ENCODE data around the gene UNC13A.

UNC13A gene

GRCh38 chr19:17687857-17688784 lies at the start of gene UNC13A:
TSS of gene UNC13A (minus strand) at chr19:17688354. CDS start at chr19:17688199, 155 bp downstream.
- Histone ChIP-seq H3K9ac (ENCODE audit: low read length) (no peak within 1 kb of the TSS), H3K9me3 (ENCODE audit: control insufficient read depth, low read length) (no peaks in the 10 kb centered on the region), H3K27me3 (ENCODE audit: control insufficient read depth, insufficient read depth, low read length) (peaks cover 34% of the 10 kb centered on the region), H3K4me1 (ENCODE audit: control insufficient read depth, insufficient read depth, low read length) (peaks cover 4% of the 10 kb centered on the region), H3K4me3 (ENCODE audit: low read length) (no peak within 1 kb of the TSS), H3K36me3 (ENCODE audit: control insufficient read depth, insufficient read depth, low read length) (no peaks in the 10 kb centered on the region)

- Histone ChIP-seq H3K4me1 (ENCODE audit: control insufficient read depth, insufficient read depth, low read length) (no peaks in the 10 kb centered on the region), H3K27me3 (ENCODE audit: control insufficient read depth, insufficient read depth, low read length) (no peaks in the 10 kb centered on the region), H3K9me3 (ENCODE audit: control insufficient read depth, low read length) (no peaks in the 10 kb centered on the region), H3K9ac (ENCODE audit: low read length) (no peak overlapping the region), H3K36me3 (ENCODE audit: control insufficient read depth, insufficient read depth, low read length) (peaks cover 17% of the 10 kb centered on the region), H3K4me3 (ENCODE audit: low read length) (no peak overlapping the region)
Observed at GRCh38 chr19:17737690-17738153, 49.6 kb upstream of the UNC13A start.

- Histone ChIP-seq H3K9me3 (ENCODE audit: control insufficient read depth, low read length) (no peaks in the 10 kb centered on the region), H3K27me3 (ENCODE audit: control insufficient read depth, insufficient read depth, low read length) (no peaks in the 10 kb centered on the region), H3K9ac (ENCODE audit: low read length) (no peak overlapping the region), H3K36me3 (ENCODE audit: control insufficient read depth, insufficient read depth, low read length) (peaks cover 17% of the 10 kb centered on the region), H3K4me1 (ENCODE audit: control insufficient read depth, insufficient read depth, low read length) (no peaks in the 10 kb centered on the region), H3K4me3 (ENCODE audit: low read length) (no peak overlapping the region)
Observed at GRCh38 chr19:17735410-17735809, 47.3 kb upstream of the UNC13A start.

- peaks cover 17% of the 10 kb centered on the region for H3K36me3 ChIP-seq (ENCODE audit: control insufficient read depth, insufficient read depth, low read length)
- H3K4me3 ChIP-seq (ENCODE audit: low read length), result no peak overlapping the region
- no peaks in the 10 kb centered on the region for H3K4me1 ChIP-seq (ENCODE audit: control insufficient read depth, insufficient read depth, low read length)
- no peaks in the 10 kb centered on the region for H3K9me3 ChIP-seq (ENCODE audit: control insufficient read depth, low read length)
- no peak overlapping the region for H3K9ac ChIP-seq (ENCODE audit: low read length)
- no peaks in the 10 kb centered on the region for H3K27me3 ChIP-seq (ENCODE audit: control insufficient read depth, insufficient read depth, low read length)
Observed at GRCh38 chr19:17734146-17734545, 46.0 kb upstream of the UNC13A start.

GRCh38 chr19:17733127-17733526 lies 45.0 kb upstream of the UNC13A start:
- H3K36me3 ChIP-seq (ENCODE audit: control insufficient read depth, insufficient read depth, low read length), result peaks cover 17% of the 10 kb centered on the region
- H3K9ac ChIP-seq (ENCODE audit: low read length), result no peak overlapping the region
- H3K4me1 ChIP-seq (ENCODE audit: control insufficient read depth, insufficient read depth, low read length), result no peaks in the 10 kb centered on the region
- H3K9me3 ChIP-seq (ENCODE audit: control insufficient read depth, low read length), result no peaks in the 10 kb centered on the region
- H3K4me3 ChIP-seq (ENCODE audit: low read length), result no peak overlapping the region
- no peaks in the 10 kb centered on the region for H3K27me3 ChIP-seq (ENCODE audit: control insufficient read depth, insufficient read depth, low read length)

GRCh38 chr19:17727843-17728242 lies 39.7 kb upstream of the UNC13A start:
- Histone ChIP-seq H3K36me3 (ENCODE audit: control insufficient read depth, insufficient read depth, low read length) (no peaks in the 10 kb centered on the region), H3K4me3 (ENCODE audit: low read length) (no peak overlapping the region), H3K9ac (ENCODE audit: low read length) (no peak overlapping the region), H3K4me1 (ENCODE audit: control insufficient read depth, insufficient read depth, low read length) (no peaks in the 10 kb centered on the region), H3K9me3 (ENCODE audit: control insufficient read depth, low read length) (no peaks in the 10 kb centered on the region), H3K27me3 (ENCODE audit: control insufficient read depth, insufficient read depth, low read length) (no peaks in the 10 kb centered on the region)

GRCh38 chr19:17726964-17727773 lies 39.0 kb upstream of the UNC13A start:
- Histone ChIP-seq H3K36me3 (ENCODE audit: control insufficient read depth, insufficient read depth, low read length) (no peaks in the 10 kb centered on the region), H3K27me3 (ENCODE audit: control insufficient read depth, insufficient read depth, low read length) (no peaks in the 10 kb centered on the region), H3K9ac (ENCODE audit: low read length) (no peak overlapping the region), H3K4me3 (ENCODE audit: low read length) (no peak overlapping the region), H3K9me3 (ENCODE audit: control insufficient read depth, low read length) (no peaks in the 10 kb centered on the region), H3K4me1 (ENCODE audit: control insufficient read depth, insufficient read depth, low read length) (peaks cover 2% of the 10 kb centered on the region)

- Histone ChIP-seq H3K4me1 (ENCODE audit: control insufficient read depth, insufficient read depth, low read length) (peaks cover 9% of the 10 kb centered on the region), H3K4me3 (ENCODE audit: low read length) (no peak overlapping the region)
Observed at GRCh38 chr19:17726136-17726741, 38.1 kb upstream of the UNC13A start.

GRCh38 chr19:17725422-17726078 lies 37.4 kb upstream of the UNC13A start:
- H3K4me1 ChIP-seq (ENCODE audit: control insufficient read depth, insufficient read depth, low read length), result peaks cover 16% of the 10 kb centered on the region

More at GRCh38 chr19:17726136-17726741, 38.1 kb upstream of the UNC13A start:
- Histone ChIP-seq H3K36me3 (ENCODE audit: control insufficient read depth, insufficient read depth, low read length) (peaks cover 6% of the 10 kb centered on the region), H3K9ac (ENCODE audit: low read length) (no peak overlapping the region), H3K9me3 (ENCODE audit: control insufficient read depth, low read length) (no peaks in the 10 kb centered on the region), H3K27me3 (ENCODE audit: control insufficient read depth, insufficient read depth, low read length) (no peaks in the 10 kb centered on the region)

GRCh38 chr19:17724655-17725054 lies 36.5 kb upstream of the UNC13A start:
- H3K36me3 ChIP-seq (ENCODE audit: control insufficient read depth, insufficient read depth, low read length), result peaks cover 6% of the 10 kb centered on the region
- peaks cover 21% of the 10 kb centered on the region for H3K4me1 ChIP-seq (ENCODE audit: control insufficient read depth, insufficient read depth, low read length)
- H3K4me3 ChIP-seq (ENCODE audit: low read length), result no peak overlapping the region
- H3K27me3 ChIP-seq (ENCODE audit: control insufficient read depth, insufficient read depth, low read length), result no peaks in the 10 kb centered on the region
- H3K9me3 ChIP-seq (ENCODE audit: control insufficient read depth, low read length), result no peaks in the 10 kb centered on the region
- no peak overlapping the region for H3K9ac ChIP-seq (ENCODE audit: low read length)

More at GRCh38 chr19:17725422-17726078, 37.4 kb upstream of the UNC13A start:
- Histone ChIP-seq H3K27me3 (ENCODE audit: control insufficient read depth, insufficient read depth, low read length) (no peaks in the 10 kb centered on the region), H3K4me3 (ENCODE audit: low read length) (no peak overlapping the region), H3K9ac (ENCODE audit: low read length) (no peak overlapping the region), H3K9me3 (ENCODE audit: control insufficient read depth, low read length) (no peaks in the 10 kb centered on the region), H3K36me3 (ENCODE audit: control insufficient read depth, insufficient read depth, low read length) (peaks cover 6% of the 10 kb centered on the region)

GRCh38 chr19:17722655-17723240 lies 34.6 kb upstream of the UNC13A start:
- Histone ChIP-seq H3K4me3 (ENCODE audit: low read length) (no peak overlapping the region), H3K4me1 (ENCODE audit: control insufficient read depth, insufficient read depth, low read length) (peaks cover 25% of the 10 kb centered on the region), H3K36me3 (ENCODE audit: control insufficient read depth, insufficient read depth, low read length) (peaks cover 6% of the 10 kb centered on the region)

More at GRCh38 chr19:17722655-17723240, 34.6 kb upstream of the UNC13A start:
- Histone ChIP-seq H3K9ac (ENCODE audit: low read length) (no peak overlapping the region), H3K9me3 (ENCODE audit: control insufficient read depth, low read length) (no peaks in the 10 kb centered on the region), H3K27me3 (ENCODE audit: control insufficient read depth, insufficient read depth, low read length) (no peaks in the 10 kb centered on the region)
